ENCODE measurements around the gene SLC26A1.

DNA sequence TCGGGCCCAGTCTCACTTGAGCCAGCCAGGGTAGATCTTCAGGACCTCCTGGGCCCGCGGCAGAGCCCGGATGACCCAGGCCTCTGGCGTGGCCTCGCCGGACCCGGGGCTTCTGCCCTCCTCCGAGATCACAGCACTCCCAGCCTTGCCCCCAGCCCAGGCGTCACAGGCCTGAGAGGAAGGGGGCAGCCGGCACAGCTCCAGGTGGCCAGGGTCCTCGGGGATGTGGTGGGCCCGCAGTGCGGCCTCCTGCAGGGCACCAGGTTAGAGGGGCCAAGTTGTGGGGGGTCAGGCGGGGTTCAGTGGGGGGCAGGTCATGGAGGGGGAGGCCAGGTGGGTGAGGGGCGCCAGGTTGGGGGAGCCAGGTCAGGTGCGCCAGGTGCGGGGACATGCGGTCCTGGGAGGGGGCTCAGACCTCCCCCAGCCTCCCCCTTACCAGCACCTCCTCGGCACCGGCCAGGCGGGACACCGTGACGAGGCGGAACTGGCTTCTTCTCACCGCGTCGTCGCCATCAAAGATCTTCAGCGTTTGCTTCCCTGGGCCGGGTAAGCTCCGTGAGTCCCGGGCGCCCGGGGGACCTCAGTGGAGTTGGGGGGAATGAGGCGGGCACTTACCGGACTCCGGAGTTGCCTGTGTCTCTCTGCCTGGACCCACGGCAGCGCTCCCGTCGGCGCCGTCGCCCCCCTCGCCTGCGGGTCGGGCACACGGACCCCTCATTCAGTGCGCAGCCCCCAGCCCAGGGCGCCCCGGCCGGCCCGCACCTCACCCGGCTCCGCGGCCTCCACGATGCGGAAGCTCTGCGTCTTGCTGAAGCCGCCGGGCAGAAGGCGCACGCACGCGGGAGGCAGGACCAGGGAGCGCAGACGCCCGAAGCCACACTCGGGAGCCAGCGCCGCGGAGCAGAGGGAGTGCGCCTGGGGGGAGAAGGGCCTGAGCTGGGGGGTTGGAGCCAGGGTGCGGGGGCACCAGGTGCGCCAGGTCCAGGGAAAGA lies 25.8 kb downstream of the SLC26A1 start:
- TF ChIP-seq, protein P1, sequence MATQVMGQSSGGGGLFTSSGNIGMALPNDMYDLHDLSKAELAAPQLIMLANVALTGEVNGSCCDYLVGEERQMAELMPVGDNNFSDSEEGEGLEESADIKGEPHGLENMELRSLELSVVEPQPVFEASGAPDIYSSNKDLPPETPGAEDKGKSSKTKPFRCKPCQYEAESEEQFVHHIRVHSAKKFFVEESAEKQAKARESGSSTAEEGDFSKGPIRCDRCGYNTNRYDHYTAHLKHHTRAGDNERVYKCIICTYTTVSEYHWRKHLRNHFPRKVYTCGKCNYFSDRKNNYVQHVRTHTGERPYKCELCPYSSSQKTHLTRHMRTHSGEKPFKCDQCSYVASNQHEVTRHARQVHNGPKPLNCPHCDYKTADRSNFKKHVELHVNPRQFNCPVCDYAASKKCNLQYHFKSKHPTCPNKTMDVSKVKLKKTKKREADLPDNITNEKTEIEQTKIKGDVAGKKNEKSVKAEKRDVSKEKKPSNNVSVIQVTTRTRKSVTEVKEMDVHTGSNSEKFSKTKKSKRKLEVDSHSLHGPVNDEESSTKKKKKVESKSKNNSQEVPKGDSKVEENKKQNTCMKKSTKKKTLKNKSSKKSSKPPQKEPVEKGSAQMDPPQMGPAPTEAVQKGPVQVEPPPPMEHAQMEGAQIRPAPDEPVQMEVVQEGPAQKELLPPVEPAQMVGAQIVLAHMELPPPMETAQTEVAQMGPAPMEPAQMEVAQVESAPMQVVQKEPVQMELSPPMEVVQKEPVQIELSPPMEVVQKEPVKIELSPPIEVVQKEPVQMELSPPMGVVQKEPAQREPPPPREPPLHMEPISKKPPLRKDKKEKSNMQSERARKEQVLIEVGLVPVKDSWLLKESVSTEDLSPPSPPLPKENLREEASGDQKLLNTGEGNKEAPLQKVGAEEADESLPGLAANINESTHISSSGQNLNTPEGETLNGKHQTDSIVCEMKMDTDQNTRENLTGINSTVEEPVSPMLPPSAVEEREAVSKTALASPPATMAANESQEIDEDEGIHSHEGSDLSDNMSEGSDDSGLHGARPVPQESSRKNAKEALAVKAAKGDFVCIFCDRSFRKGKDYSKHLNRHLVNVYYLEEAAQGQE (IDR thresholded peaks at IDR 0.05; ENCODE audit: low read depth) = no peak
- TF ChIP-seq, protein P2, sequence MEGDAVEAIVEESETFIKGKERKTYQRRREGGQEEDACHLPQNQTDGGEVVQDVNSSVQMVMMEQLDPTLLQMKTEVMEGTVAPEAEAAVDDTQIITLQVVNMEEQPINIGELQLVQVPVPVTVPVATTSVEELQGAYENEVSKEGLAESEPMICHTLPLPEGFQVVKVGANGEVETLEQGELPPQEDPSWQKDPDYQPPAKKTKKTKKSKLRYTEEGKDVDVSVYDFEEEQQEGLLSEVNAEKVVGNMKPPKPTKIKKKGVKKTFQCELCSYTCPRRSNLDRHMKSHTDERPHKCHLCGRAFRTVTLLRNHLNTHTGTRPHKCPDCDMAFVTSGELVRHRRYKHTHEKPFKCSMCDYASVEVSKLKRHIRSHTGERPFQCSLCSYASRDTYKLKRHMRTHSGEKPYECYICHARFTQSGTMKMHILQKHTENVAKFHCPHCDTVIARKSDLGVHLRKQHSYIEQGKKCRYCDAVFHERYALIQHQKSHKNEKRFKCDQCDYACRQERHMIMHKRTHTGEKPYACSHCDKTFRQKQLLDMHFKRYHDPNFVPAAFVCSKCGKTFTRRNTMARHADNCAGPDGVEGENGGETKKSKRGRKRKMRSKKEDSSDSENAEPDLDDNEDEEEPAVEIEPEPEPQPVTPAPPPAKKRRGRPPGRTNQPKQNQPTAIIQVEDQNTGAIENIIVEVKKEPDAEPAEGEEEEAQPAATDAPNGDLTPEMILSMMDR (IDR thresholded peaks at IDR 0.05 in 2 of 3, conservative IDR thresholded peaks at IDR 0.05 in 1 of 3; ENCODE audit: borderline replicate concordance in 1 of 3, insufficient read depth in 1 of 3, low read depth in 2 of 3, low read length in 2 of 3) = no peak
- no peak for TF ChIP-seq POLR2A (IDR thresholded peaks at IDR 0.05; ENCODE audit: borderline replicate concordance, extremely low read depth, insufficient read depth, insufficient read length)
- TF ChIP-seq EZH2phosphoT487 (IDR thresholded peaks at IDR 0.05; ENCODE audit: borderline replicate concordance) = no peak
- TF ChIP-seq, protein P3, sequence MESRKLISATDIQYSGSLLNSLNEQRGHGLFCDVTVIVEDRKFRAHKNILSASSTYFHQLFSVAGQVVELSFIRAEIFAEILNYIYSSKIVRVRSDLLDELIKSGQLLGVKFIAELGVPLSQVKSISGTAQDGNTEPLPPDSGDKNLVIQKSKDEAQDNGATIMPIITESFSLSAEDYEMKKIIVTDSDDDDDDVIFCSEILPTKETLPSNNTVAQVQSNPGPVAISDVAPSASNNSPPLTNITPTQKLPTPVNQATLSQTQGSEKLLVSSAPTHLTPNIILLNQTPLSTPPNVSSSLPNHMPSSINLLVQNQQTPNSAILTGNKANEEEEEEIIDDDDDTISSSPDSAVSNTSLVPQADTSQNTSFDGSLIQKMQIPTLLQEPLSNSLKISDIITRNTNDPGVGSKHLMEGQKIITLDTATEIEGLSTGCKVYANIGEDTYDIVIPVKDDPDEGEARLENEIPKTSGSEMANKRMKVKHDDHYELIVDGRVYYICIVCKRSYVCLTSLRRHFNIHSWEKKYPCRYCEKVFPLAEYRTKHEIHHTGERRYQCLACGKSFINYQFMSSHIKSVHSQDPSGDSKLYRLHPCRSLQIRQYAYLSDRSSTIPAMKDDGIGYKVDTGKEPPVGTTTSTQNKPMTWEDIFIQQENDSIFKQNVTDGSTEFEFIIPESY (IDR thresholded peaks at IDR 0.05; ENCODE audit: extremely low read depth, insufficient replicate concordance, low read length) = no peak
- no peak for TF ChIP-seq EZH2 (IDR thresholded peaks at IDR 0.05)
